Loucy (cell line): Measurements from ENCODE around the gene CCN6.

ENCODE experiments used
- CTCF ChIP-seq: fragments of 200-600 bp; sonication (generic); conservative IDR thresholded peaks from 2 replicates; pipeline ENCODE4 v1.5.1; 2014; ENCODE audit warnings: mild to moderate bottlenecking, antibody characterized with exemption, low read length
- EZH2phosphoT487 ChIP-seq: fragments of 200-600 bp; IDR thresholded peaks from 2 replicates; pipeline ENCODE4 v1.6.1; 2018; ENCODE audit warnings: antibody characterized with exemption, mild to moderate bottlenecking, moderate library complexity, borderline replicate concordance

- TF ChIP-seq CTCF (no peak), EZH2phosphoT487 (no peak)
Observed at GRCh38 chr6:112066606-112067005, 12.7 kb downstream of the CCN6 start.
